ENCODE measurements around the gene MAPKAP1. TPM values are rescaled to one million over a fixed set of nuclear protein-coding genes. Genes with fewer than 3 reads are reported as not detected.
A peak's percentile ranks its signal among the peaks of the same experiment; 100 is the strongest.

The MAPKAP1 gene
- total RNA-seq, 2 experiments from 2014 or later, result 53.2 to 59.4 TPM

DNA sequence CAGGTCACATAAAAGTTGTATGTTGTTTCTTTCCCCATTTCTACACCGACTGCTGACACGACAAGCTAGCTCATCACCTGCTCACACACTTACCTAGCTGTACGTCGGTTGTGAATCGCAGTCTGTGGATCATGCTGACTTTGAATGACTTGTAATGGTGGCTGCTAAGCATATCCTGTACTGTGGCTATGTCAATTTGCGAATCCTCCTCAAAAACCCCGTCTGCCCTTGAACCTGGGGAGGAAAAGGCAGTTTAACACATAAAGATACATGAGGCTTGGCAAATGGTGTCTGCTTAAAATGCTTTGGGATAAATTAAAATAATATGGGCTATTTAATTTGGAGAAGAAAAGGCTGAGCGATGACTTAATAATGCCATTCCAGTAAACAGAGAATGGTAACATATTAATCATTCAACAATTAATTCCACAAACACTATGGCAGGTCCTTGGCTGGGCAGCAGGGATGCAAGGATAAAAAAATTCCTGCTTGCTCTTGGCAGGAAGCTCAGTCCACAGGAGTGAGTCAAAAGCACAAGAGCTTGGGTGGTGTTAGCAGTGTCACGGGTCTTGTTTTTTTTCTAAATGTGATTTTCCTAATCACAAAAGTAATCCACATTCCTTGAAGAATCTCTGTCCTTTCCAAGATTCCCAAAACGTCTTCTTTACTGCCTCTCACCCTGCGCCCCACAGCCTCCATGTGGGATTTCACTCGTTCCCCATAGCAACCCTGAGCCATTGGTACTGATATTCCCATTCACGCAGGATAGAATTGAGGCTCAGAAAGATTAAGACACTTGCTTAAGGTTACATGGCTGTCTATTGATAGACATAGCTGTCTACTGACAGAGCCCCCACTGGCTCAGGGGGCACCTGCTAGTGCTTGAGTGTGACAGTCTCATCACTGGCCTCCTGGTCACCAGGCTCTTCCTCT, 222.4 kb downstream of the MAPKAP1 start:
- CTCF ChIA-PET, result no interaction called here
- Mint-ChIP-seq H3K36me3 (peaks cover 7% of the 10 kb centered on the region), H3K27ac (no peak overlapping the region), H3K4me1 (no peaks in the 10 kb centered on the region), H3K9me3 (ENCODE audit: low read depth) (no peaks in the 10 kb centered on the region), H3K27me3 (no peaks in the 10 kb centered on the region), H3K4me3 (no peak overlapping the region)
- DNase-seq (no peak), ATAC-seq (no peak)

DNA sequence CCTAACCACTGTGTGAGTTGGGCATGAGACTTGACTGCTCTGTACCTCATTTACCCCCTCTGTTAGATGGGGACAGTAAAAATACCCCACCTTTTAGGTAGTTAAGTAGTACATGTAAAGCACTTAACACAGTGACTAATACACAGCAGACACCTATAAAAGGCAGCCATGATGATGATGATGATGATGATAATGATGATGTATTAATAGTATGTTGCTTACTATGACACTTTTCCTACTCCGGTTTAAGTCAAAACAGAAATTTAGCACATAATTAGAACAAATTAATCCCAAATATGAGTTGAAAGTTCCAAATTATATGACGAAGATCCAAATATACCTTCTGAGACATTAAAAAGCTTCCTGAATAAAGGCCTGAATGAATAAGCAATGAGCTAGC, 223.3 kb downstream of the MAPKAP1 start:
- Mint-ChIP-seq H3K4me1 (no peaks in the 10 kb centered on the region), H3K4me3 (no peak overlapping the region), H3K27ac (no peak overlapping the region), H3K9me3 (ENCODE audit: low read depth) (no peaks in the 10 kb centered on the region), H3K27me3 (no peaks in the 10 kb centered on the region), H3K36me3 (peaks cover 7% of the 10 kb centered on the region)
- DNase-seq, result no peak
- CTCF ChIA-PET, result no interaction called here
- no peak for ATAC-seq

- Mint-ChIP-seq H3K9me3 (ENCODE audit: low read depth) (no peaks in the 10 kb centered on the region), H3K4me3 (no peak overlapping the region), H3K27ac (no peak overlapping the region), H3K4me1 (no peaks in the 10 kb centered on the region), H3K36me3 (peaks cover 8% of the 10 kb centered on the region), H3K27me3 (no peaks in the 10 kb centered on the region)
- DNase-seq (no peak), ATAC-seq (no peak)
- CTCF ChIA-PET, result no interaction called here
These were observed 227.0 kb downstream of the MAPKAP1 start for GRCh38 chr9:125479846-125480615.

GRCh38 chr9:125477089-125477544, 229.9 kb downstream of the MAPKAP1 start:
- Mint-ChIP-seq H3K27ac (no peak overlapping the region), H3K27me3 (no peaks in the 10 kb centered on the region), H3K9me3 (ENCODE audit: low read depth) (no peaks in the 10 kb centered on the region), H3K4me1 (no peaks in the 10 kb centered on the region), H3K4me3 (no peak overlapping the region), H3K36me3 (peaks cover 3% of the 10 kb centered on the region)
- DNase-seq, result no peak
- CTCF ChIA-PET, result no interaction called here
- ATAC-seq, result no peak

GRCh38 chr9:125476645-125477044, 230.4 kb downstream of the MAPKAP1 start:
- no peak for ATAC-seq
- no peak for DNase-seq
- CTCF ChIA-PET, result no interaction called here
- Mint-ChIP-seq H3K9me3 (ENCODE audit: low read depth) (no peaks in the 10 kb centered on the region), H3K4me3 (no peak overlapping the region), H3K27me3 (no peaks in the 10 kb centered on the region), H3K4me1 (no peaks in the 10 kb centered on the region), H3K27ac (no peak overlapping the region), H3K36me3 (peaks cover 3% of the 10 kb centered on the region)

DNA sequence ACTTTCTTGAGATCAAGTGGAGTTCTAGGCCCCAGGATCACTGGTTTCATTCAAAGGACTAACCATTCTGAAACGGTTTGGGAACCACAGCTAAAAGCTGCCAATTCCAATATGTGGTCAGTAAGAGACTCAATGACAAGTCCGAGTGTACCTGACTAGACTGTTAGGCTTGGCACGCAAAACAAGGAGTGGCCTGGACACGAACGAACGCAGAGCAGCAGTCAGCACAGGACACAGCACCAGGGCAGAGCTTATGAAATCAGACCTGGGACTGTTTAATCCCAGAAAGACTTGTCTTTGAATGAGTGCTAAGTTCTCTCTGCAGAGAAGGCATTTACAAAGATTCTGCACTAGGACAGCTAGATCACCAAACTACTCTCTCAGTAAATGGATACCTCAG, 231.6 kb downstream of the MAPKAP1 start:
- Mint-ChIP-seq H3K27ac (no peak overlapping the region), H3K4me1 (no peaks in the 10 kb centered on the region), H3K27me3 (no peaks in the 10 kb centered on the region), H3K4me3 (no peak overlapping the region), H3K9me3 (ENCODE audit: low read depth) (no peaks in the 10 kb centered on the region), H3K36me3 (peaks cover 3% of the 10 kb centered on the region)
- DNase-seq (no peak), ATAC-seq (no peak)
- CTCF ChIA-PET, result no interaction called here

DNA sequence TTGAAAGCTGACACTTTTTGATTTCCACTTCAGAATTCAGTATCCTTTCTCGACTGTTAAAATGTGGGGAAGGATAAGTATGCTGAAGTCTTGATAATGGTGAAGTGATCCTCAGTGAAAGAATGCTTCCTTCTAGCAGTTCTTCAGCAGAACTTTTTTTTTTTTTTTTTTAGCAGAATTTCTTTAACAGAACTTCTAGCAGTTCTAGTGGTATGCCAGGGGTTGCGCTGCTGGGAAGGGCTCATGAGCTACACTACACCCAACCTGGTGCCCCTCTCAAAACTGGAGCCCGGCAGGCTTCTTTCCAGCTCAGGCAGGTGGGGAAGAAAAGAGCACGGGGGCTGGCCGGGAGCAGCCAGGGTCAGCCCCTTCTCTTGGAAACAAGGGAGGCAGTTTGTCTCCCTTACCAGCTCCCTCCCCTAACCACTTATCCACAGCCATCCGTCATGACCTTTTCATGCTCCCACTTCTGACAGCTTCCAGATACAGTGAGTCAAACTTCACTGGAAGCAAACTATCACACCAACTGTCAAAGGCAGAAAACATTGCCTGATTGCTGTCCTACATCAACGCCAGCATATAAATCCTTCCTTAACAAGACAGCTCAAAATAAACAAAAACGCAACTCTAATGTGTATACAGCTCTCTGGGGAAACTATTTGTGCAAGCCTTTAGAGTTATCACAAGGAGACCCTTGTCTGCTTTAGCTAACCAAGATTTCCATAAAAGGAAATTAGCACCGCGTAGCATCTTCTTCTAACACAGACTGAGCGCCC, 233.9 kb downstream of the MAPKAP1 start:
- Mint-ChIP-seq H3K9me3 (ENCODE audit: low read depth) (no peaks in the 10 kb centered on the region), H3K27ac (no peak overlapping the region), H3K36me3 (peaks cover 1% of the 10 kb centered on the region), H3K4me1 (no peaks in the 10 kb centered on the region), H3K4me3 (no peak overlapping the region), H3K27me3 (no peaks in the 10 kb centered on the region)
- DNase-seq (no peak), ATAC-seq (no peak)
- CTCF ChIA-PET, result interaction anchor here (1.4 to 1.5 kb wide), 2 partner anchors 11 to 66 kb away, joined by 3 read pairs; no protein-coding TSS in a partner anchor

DNA sequence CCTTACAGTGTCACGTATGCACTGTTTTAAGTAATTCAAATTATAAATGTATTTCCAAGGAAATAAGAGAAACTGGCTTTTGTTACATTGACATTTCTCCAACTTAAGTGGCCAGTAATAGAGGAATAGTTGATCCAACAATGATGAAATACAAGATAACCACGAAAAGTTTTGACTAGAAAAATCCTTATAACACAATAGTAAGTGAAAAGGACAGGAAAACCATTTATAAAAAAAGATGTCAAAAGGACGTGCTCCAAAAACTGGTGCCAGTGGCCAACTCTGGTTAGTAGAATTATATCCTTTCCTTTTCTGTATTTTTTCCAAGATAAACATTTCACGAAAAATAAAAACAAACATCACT, 234.5 kb downstream of the MAPKAP1 start:
- Mint-ChIP-seq H3K27ac (no peak overlapping the region), H3K4me3 (no peak overlapping the region), H3K4me1 (no peaks in the 10 kb centered on the region), H3K27me3 (no peaks in the 10 kb centered on the region), H3K9me3 (ENCODE audit: low read depth) (no peaks in the 10 kb centered on the region), H3K36me3 (peaks cover 1% of the 10 kb centered on the region)
- CTCF ChIA-PET, result interaction anchor here (1.4 to 1.5 kb wide), 2 partner anchors 10 to 65 kb away, joined by 3 read pairs; no protein-coding TSS in a partner anchor
- ATAC-seq, result no peak
- DNase-seq, result no peak

GRCh38 chr9:125470767-125471580, 236.0 kb downstream of the MAPKAP1 start:
- no peak overlapping the region for H3K27ac Mint-ChIP-seq
- ATAC-seq, result peak; percentile 20
- CTCF ChIA-PET, result no interaction called here

DNA sequence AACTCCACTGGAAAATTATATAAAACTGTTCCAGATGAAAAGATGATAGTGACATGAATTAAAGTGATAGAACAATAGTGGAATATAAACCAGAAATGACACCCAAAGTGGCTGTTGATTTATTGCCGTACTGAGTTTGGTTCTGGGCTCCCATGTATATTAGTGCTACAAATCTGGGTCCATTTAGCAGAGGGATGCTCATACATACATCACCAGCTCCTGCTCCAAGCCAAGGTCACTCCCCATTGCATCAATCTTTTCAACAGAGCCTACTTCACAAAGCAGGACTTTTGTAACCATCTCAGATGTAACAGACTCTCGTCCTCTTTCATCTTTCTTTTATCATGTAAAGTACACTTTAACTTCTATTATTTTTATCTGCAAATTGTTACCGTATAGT, 236.8 kb downstream of the MAPKAP1 start:
- CTCF ChIA-PET, result no interaction called here

More at GRCh38 chr9:125470767-125471580, 236.0 kb downstream of the MAPKAP1 start:
- no peak for DNase-seq
- Mint-ChIP-seq H3K36me3 (no peaks in the 10 kb centered on the region), H3K9me3 (ENCODE audit: low read depth) (no peaks in the 10 kb centered on the region), H3K4me3 (no peak overlapping the region), H3K4me1 (no peaks in the 10 kb centered on the region), H3K27me3 (no peaks in the 10 kb centered on the region)

GRCh38 chr9:125468646-125469045, 238.4 kb downstream of the MAPKAP1 start:
- CTCF ChIA-PET, result no interaction called here
- DNase-seq (no peak), ATAC-seq (no peak)
- peaks cover under 1% of the 10 kb centered on the region for H3K4me1 Mint-ChIP-seq
- H3K36me3 Mint-ChIP-seq, result no peaks in the 10 kb centered on the region
- H3K27me3 Mint-ChIP-seq, result no peaks in the 10 kb centered on the region
- H3K4me3 Mint-ChIP-seq, result no peak overlapping the region
- no peak overlapping the region for H3K27ac Mint-ChIP-seq
- H3K9me3 Mint-ChIP-seq (ENCODE audit: low read depth), result no peaks in the 10 kb centered on the region

More for the DNA sequence above, 236.8 kb downstream of the MAPKAP1 start:
- ATAC-seq (no peak), DNase-seq (no peak)
- Mint-ChIP-seq H3K9me3 (ENCODE audit: low read depth) (no peaks in the 10 kb centered on the region), H3K27me3 (no peaks in the 10 kb centered on the region), H3K36me3 (no peaks in the 10 kb centered on the region), H3K4me3 (no peak overlapping the region), H3K4me1 (no peaks in the 10 kb centered on the region), H3K27ac (no peak overlapping the region)

GRCh38 chr9:125467116-125467740, 239.8 kb downstream of the MAPKAP1 start:
- CTCF ChIA-PET, result no interaction called here
- Mint-ChIP-seq H3K27ac (no peak overlapping the region), H3K4me3 (no peak overlapping the region), H3K27me3 (no peaks in the 10 kb centered on the region), H3K36me3 (no peaks in the 10 kb centered on the region), H3K9me3 (ENCODE audit: low read depth) (no peaks in the 10 kb centered on the region), H3K4me1 (peaks cover 5% of the 10 kb centered on the region)
- DNase-seq (no peak), ATAC-seq (no peak)

Data from activated CD8-positive, alpha-beta memory T cell treated with anti-CD3 and anti-CD28 coated beads, Interleukin-2, amount 10 ng/mL, durations not matched to agents 7 days and 5 days (primary cell).